Glutamatergic neuron (in vitro differentiated cells): Measurements from ENCODE around the gene C22orf15. TPM values are rescaled to one million over a fixed set of nuclear protein-coding genes. Genes with fewer than 3 reads are reported as not detected.

Experiments
- DNase-seq: peaks from one replicate; pipeline ENCODE4 v3.0.0; 2022
- H3K27ac Mint-ChIP-seq: one replicate; pipeline ENCODE4 v1.8.0; 2020; ENCODE audit warnings: mild to moderate bottlenecking, mixed read lengths, inconsistent platforms; ENCODE audit not compliant: unreplicated experiment
- H3K27me3 Mint-ChIP-seq: one replicate; pipeline ENCODE4 v1.8.0; 2020; ENCODE audit warnings: mild to moderate bottlenecking, moderate library complexity, mixed read lengths, inconsistent platforms; ENCODE audit not compliant: unreplicated experiment
- H3K36me3 Mint-ChIP-seq: one replicate; pipeline ENCODE4 v1.8.0; 2020; ENCODE audit warnings: mild to moderate bottlenecking, mixed read lengths, inconsistent platforms; ENCODE audit not compliant: unreplicated experiment
- H3K4me1 Mint-ChIP-seq: one replicate; pipeline ENCODE4 v1.8.0; 2020; ENCODE audit warnings: mild to moderate bottlenecking, low read depth, mixed read lengths, inconsistent platforms; ENCODE audit not compliant: unreplicated experiment
- H3K4me3 Mint-ChIP-seq: one replicate; pipeline ENCODE4 v1.8.0; 2020; ENCODE audit warnings: mild to moderate bottlenecking, mixed read lengths, inconsistent platforms; ENCODE audit not compliant: unreplicated experiment
- H3K9me3 Mint-ChIP-seq: one replicate; pipeline ENCODE4 v1.8.0; 2020; ENCODE audit warnings: mild to moderate bottlenecking, moderate library complexity, mixed read lengths, inconsistent platforms; ENCODE audit not compliant: unreplicated experiment
- CTCF ChIP-seq: fragments of 200-600 bp; sonication (generic); IDR thresholded peaks from one replicate; pipeline ENCODE4 v1.5.0; 2021; ENCODE audit not compliant: partially characterized antibody, unreplicated experiment
- total RNA-seq: library from RNA; stranded (reverse); fragmentation: NEBNext Ultra II Directional; extraction: Animal tissue kit (Norgen Biotek cat#: 25700); gene quantifications from one replicate; pipeline ENCODE4 v1.2.1, GENCODE V29; 2021; ENCODE audit not compliant: unreplicated experiment

C22orf15 gene
- total RNA-seq, 1 donor from 2014 or later: not detected

DNA sequence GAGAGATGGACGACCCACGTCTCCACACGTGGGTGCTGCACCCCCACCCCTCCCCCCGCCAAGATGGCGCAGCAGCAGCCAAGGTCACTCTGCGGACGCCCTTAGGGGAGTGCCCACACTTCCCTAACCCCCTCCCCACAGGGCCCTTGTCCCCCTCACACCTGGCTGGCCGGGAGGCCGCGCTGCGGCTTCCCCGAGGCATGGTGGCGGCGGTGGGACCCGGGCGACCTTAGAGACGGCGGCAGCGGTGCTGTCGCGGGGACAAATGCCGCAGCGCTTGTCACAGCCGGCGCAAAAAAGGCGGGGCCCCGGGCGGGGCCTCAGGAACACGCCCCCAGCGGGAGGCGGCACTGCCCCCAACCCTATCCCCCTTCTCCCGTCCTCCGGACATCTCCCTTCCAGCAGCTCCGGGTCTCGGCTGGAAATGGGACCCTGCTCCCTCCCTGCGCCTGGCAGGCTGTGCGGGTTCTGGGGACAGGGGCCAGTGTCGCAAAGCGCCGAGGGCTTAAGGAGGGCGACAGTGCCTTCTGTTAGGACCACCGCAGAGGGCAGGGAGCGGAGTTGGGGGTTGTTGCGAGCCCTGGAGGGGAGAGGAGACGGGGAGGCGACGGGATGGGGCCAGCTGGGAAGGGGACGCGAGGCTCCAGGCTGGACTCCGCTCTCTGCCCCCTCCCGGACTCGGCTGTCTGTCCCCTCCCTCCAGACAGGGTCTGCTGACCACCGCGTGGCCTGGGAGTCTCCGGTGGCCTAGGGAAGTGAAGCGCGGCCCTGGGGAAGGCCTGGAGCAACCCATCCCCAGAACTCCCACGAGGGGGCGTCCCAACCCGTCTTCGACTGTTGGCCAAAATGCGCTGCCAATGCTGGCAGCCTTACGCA is 5.1 kb downstream of the C22orf15 start, which contains the start of gene CHCHD10:
TSS of gene CHCHD10 (minus strand) at position 300 of the 876 bp plus-strand sequence. CDS start at position 202, 98 bp downstream.
- Mint-ChIP-seq H3K9me3 (peaks cover 2% of the 10 kb centered on the region), H3K27me3 (peaks cover 8% of the 10 kb centered on the region), H3K36me3 (no peaks in the 10 kb centered on the region), H3K4me1 (peaks cover 5% of the 10 kb centered on the region), H3K4me3 (peak within 1 kb of the TSS; percentile 83), H3K27ac (peak within 1 kb of the TSS; percentile 80)
- peak; percentile 95 for DNase-seq
- peak; percentile 91 for TF ChIP-seq CTCF

GRCh38 chr22:23769321-23769965 is 6.7 kb downstream of the C22orf15 start:
- no peak for DNase-seq
- Mint-ChIP-seq H3K4me3 (no peak overlapping the region), H3K9me3 (peaks cover 7% of the 10 kb centered on the region), H3K4me1 (peaks cover 10% of the 10 kb centered on the region), H3K36me3 (no peaks in the 10 kb centered on the region), H3K27me3 (peaks cover 11% of the 10 kb centered on the region), H3K27ac (no peak overlapping the region)
- no peak for TF ChIP-seq CTCF

DNA sequence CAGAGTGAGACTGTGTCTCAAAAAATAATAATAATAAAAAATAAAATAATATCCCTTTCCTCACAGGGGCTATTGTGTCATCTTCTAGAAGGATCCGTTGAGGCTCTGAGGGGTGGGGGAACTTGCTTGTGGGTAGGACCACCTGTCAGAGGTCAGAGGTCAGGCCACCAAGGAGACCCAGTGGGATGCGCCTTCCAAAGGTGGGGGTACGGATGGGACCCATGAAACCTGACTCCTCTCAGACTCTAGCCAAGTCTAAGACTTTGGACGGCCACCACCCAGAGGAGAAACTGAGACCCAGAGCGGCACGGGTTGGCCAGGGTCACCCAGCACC is 9.5 kb downstream of the C22orf15 start:
- H3K36me3 Mint-ChIP-seq: no peaks in the 10 kb centered on the region
- peak overlapping the region; percentile 76 for H3K4me3 Mint-ChIP-seq
- peak overlapping the region; percentile 89 for H3K27ac Mint-ChIP-seq
- TF ChIP-seq CTCF: no peak
- peaks cover 10% of the 10 kb centered on the region for H3K4me1 Mint-ChIP-seq
- peaks cover 15% of the 10 kb centered on the region for H3K27me3 Mint-ChIP-seq
- H3K9me3 Mint-ChIP-seq: peaks cover 7% of the 10 kb centered on the region
- DNase-seq: no peak

DNA sequence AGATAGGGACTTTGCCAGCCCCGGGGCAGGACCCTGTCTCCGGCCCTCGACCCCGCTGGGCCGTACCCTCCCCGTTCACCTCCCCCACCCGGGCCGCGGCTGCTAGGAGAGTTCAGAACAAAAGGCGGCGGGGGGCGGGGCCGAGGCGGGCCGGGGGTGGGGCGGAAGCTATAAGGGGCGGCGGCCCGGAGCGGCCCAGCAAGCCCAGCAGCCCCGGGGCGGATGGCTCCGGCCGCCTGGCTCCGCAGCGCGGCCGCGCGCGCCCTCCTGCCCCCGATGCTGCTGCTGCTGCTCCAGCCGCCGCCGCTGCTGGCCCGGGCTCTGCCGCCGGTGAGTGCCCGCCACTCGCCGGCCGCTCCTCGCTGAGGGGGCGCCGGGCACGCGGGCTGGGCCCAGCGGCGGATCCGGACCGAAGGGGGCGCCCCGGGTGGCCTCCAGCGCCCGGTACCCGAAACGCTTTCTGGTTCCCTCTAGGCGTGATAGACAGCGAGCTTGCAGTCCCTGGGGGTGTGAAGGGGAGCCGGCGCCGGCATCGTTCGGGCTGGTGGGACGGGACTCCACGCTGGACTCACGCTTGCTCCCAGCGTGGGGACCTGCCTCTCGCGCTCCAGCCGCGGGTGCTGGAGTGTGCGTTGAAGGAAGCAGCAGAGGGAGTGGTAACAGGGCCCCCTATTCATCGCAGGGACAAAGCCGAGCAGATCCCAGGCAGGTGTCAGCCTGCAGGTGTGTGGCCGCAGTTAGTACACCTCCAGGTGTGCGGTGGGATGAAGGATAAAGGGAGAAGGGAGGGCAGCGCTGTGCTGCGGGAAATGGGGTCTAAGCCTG is 10.1 kb downstream of the C22orf15 start, which contains the start of gene MMP11:
TSS of gene MMP11 (plus strand) at position 201 of the 825 bp plus-strand sequence. CDS start at position 223, 22 bp downstream.
- Mint-ChIP-seq H3K27ac (peak within 1 kb of the TSS; percentile 89), H3K4me3 (peak within 1 kb of the TSS; percentile 95), H3K4me1 (peaks cover 10% of the 10 kb centered on the region), H3K9me3 (peaks cover 7% of the 10 kb centered on the region), H3K27me3 (peaks cover 18% of the 10 kb centered on the region), H3K36me3 (no peaks in the 10 kb centered on the region)
- no peak for TF ChIP-seq CTCF
- peak; percentile 82 for DNase-seq
